Adrenal gland (tissue), 5 donors: Measurements from ENCODE around the gene FAHD2A.
"Not testable (repeated sequence)": the region's sequence is repeated elsewhere in the genome, so short reads cannot be mapped to it uniquely, and the experiment has no call there.

ENCODE experiments used
- POLR2A ChIP-seq, 2 donors: fragments of 450-650 bp; IDR thresholded peaks; one replicate each; pipeline ENCODE4 v1.6.1; 2017; ENCODE audit warnings: antibody characterized with exemption in 2 of 2, mild to moderate bottlenecking in 2 of 2, moderate library complexity in 1 of 2
- TF ChIP-seq, protein P1 (sequence below), 6 experiments: fragments of 450-650 bp in 4 of 6; fragments of 200-600 bp in 2 of 6; sonication (generic) in 1 of 6; IDR thresholded peaks; 1 replicate in 5 of 6; 2 replicates in 1 of 6; pipeline versions ENCODE4 v1.5.1 to v1.8.0; 2016 to 2021; ENCODE audit warnings: antibody characterized with exemption in 6 of 6, mild to moderate bottlenecking in 2 of 6, moderate library complexity in 1 of 6
- donor health status: DM: no; HTN: no; CAD: no.

DNA sequence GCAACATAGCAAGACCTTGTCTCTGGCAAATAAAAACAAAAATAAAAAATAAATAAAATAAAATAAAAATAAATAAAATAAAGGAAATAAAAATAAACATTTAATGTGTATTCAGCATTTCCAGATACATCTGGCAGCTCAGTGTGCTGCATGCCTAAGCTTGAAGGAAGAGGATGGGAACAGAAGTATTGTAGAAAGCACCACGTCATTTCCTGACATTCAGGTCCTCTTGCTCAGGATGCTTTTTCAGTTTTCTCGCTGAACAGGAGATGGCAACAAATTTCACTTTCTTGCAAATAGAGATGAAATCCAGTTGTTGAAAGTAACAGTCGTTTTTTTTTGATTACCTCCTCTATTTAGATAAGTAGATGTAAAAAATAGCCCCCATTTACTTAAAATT is 60.8 kb downstream of the FAHD2A start:
- TF ChIP-seq, protein P1, sequence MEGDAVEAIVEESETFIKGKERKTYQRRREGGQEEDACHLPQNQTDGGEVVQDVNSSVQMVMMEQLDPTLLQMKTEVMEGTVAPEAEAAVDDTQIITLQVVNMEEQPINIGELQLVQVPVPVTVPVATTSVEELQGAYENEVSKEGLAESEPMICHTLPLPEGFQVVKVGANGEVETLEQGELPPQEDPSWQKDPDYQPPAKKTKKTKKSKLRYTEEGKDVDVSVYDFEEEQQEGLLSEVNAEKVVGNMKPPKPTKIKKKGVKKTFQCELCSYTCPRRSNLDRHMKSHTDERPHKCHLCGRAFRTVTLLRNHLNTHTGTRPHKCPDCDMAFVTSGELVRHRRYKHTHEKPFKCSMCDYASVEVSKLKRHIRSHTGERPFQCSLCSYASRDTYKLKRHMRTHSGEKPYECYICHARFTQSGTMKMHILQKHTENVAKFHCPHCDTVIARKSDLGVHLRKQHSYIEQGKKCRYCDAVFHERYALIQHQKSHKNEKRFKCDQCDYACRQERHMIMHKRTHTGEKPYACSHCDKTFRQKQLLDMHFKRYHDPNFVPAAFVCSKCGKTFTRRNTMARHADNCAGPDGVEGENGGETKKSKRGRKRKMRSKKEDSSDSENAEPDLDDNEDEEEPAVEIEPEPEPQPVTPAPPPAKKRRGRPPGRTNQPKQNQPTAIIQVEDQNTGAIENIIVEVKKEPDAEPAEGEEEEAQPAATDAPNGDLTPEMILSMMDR (IDR thresholded peaks at IDR 0.05) = not testable (repeated sequence)
- not testable (repeated sequence) for TF ChIP-seq POLR2A (IDR thresholded peaks at IDR 0.05)
